Trophoblast cell (in vitro differentiated cells and primary cell): ENCODE measurements around the gene CCDC87.
"Not testable (repeated sequence)": the region's sequence is repeated elsewhere in the genome, so short reads cannot be mapped to it uniquely, and the experiment has no call there.

Experiments
- DNase-seq, 2 donors: peaks; one replicate each; pipeline ENCODE4 v3.0.0-alpha.2; 2016
- H2AFZ ChIP-seq: 2 replicates; pipeline ENCODE4 v1.6.1; 2013; ENCODE audit warnings: low read length, moderate library complexity, mild to moderate bottlenecking; ENCODE audit not compliant: insufficient read depth, poor library complexity
- H2AK5ac ChIP-seq: 2 replicates; pipeline ENCODE4 v1.6.1; 2013; ENCODE audit warnings: mild to moderate bottlenecking, low read length
- H2BK120ac ChIP-seq: 2 replicates; pipeline ENCODE4 v1.6.1; 2013; ENCODE audit warnings: low read length, mild to moderate bottlenecking, moderate library complexity; ENCODE audit not compliant: insufficient read depth, poor library complexity
- H2BK12ac ChIP-seq: 2 replicates; pipeline ENCODE4 v1.6.1; 2013; ENCODE audit warnings: mild to moderate bottlenecking, low read length, moderate library complexity
- H2BK5ac ChIP-seq: 2 replicates; pipeline ENCODE4 v1.6.1; 2013; ENCODE audit warnings: low read length, low read depth, moderate library complexity, mild to moderate bottlenecking; ENCODE audit not compliant: poor library complexity
- H3K14ac ChIP-seq: 2 replicates; pipeline ENCODE4 v1.6.1; 2013; ENCODE audit warnings: mild to moderate bottlenecking, low read length
- H3K18ac ChIP-seq: 2 replicates; pipeline ENCODE4 v1.6.1; 2013; ENCODE audit warnings: mild to moderate bottlenecking, low read length
- H3K23ac ChIP-seq: 2 replicates; pipeline ENCODE4 v1.6.1; 2013; ENCODE audit warnings: low read length
- H3K27ac ChIP-seq: 2 replicates; pipeline ENCODE4 v1.5.1; 2013; ENCODE audit warnings: low read depth, mild to moderate bottlenecking, inconsistent platforms, low read length, moderate library complexity
- H3K27me3 ChIP-seq: 2 replicates; pipeline ENCODE4 v1.6.1; 2013; ENCODE audit warnings: inconsistent platforms, mild to moderate bottlenecking, low read length, moderate library complexity; ENCODE audit not compliant: insufficient read depth
- H3K36me3 ChIP-seq, 2 experiments: 1 replicate in 1 of 2; 2 replicates in 1 of 2; pipeline ENCODE4 v1.6.1; 2013; ENCODE audit warnings: low read length in 2 of 2, mild to moderate bottlenecking in 2 of 2, moderate library complexity in 1 of 2; ENCODE audit not compliant: insufficient read depth in 2 of 2, control insufficient read depth in 1 of 2
- H3K4ac ChIP-seq: 2 replicates; pipeline ENCODE4 v1.6.1; 2013; ENCODE audit warnings: low read depth, mild to moderate bottlenecking, low read length, moderate library complexity
- H3K4me1 ChIP-seq, 2 experiments: 1 replicate in 1 of 2; 2 replicates in 1 of 2; pipeline ENCODE4 v1.6.1; 2013; ENCODE audit warnings: low read length in 2 of 2, mild to moderate bottlenecking in 2 of 2, moderate library complexity in 1 of 2; ENCODE audit not compliant: insufficient read depth in 2 of 2, control insufficient read depth in 1 of 2
- H3K4me2 ChIP-seq: 2 replicates; pipeline ENCODE4 v1.6.1; 2013; ENCODE audit warnings: inconsistent platforms, mild to moderate bottlenecking, low read length, moderate library complexity
- H3K4me3 ChIP-seq: 2 replicates; pipeline ENCODE4 v1.5.1; 2013; ENCODE audit warnings: mild to moderate bottlenecking, low read depth, low read length, inconsistent platforms
- H3K79me1 ChIP-seq: one replicate; pipeline ENCODE4 v1.6.1; 2013; ENCODE audit warnings: low read length
- H3K79me2 ChIP-seq: 2 replicates; pipeline ENCODE4 v1.6.1; 2013; ENCODE audit warnings: low read length, mild to moderate bottlenecking; ENCODE audit not compliant: control insufficient read depth, insufficient read depth, poor library complexity
- H3K9ac ChIP-seq: 2 replicates; pipeline ENCODE4 v1.6.1; 2013; ENCODE audit warnings: mild to moderate bottlenecking, low read length
- H3K9me3 ChIP-seq: 2 replicates; pipeline ENCODE4 v1.6.1; 2013; ENCODE audit warnings: low read depth, mild to moderate bottlenecking, control low read depth, inconsistent platforms, low read length; ENCODE audit not compliant: insufficient read depth
- H4K12ac ChIP-seq: 2 replicates; pipeline ENCODE4 v1.6.1; 2013; ENCODE audit warnings: low read depth, mild to moderate bottlenecking, low read length, moderate library complexity
- H4K8ac ChIP-seq: 2 replicates; pipeline ENCODE4 v1.6.1; 2013; ENCODE audit warnings: low read depth, mild to moderate bottlenecking, low read length, moderate library complexity
- H4K91ac ChIP-seq: one replicate; pipeline ENCODE4 v1.6.1; 2013; ENCODE audit warnings: low read depth, mild to moderate bottlenecking, low read length, moderate library complexity
- WGBS: extraction: QIAGEN DNeasy Blood & Tissue Kit; methylation state at CpG from one replicate; pipeline ENCODE4 v1.1.7; 2013; ENCODE audit warnings: missing lambda C conversion rate; ENCODE audit not compliant: insufficient read length, insufficient coverage; ENCODE audit errors: extremely low coverage; 5-methylcytosine and 5-hydroxymethylcytosine counted together

Gene CCDC87

GRCh38 chr11:66612458-66612857 lies 19.6 kb upstream of the CCDC87 start:
- H3K27me3 ChIP-seq, result no peaks in the 10 kb centered on the region
- no peak overlapping the region for H3K9ac ChIP-seq

GRCh38 chr11:66609721-66610617 lies 17.1 kb upstream of the CCDC87 start:
- H3K18ac ChIP-seq, result no peak overlapping the region
- no peaks in the 10 kb centered on the region for H3K79me1 ChIP-seq
- H4K12ac ChIP-seq, result no peak overlapping the region
- H2AFZ ChIP-seq, result no peak overlapping the region
- H3K36me3 ChIP-seq, result peaks cover 11 to 20% of the 10 kb centered on the region in 2 experiments
- H3K4me1 ChIP-seq, result no peaks in the 10 kb centered on the region
- H3K9me3 ChIP-seq, result no peaks in the 10 kb centered on the region
- H2AK5ac ChIP-seq, result no peak overlapping the region
- H3K27me3 ChIP-seq, result no peaks in the 10 kb centered on the region
- no peaks in the 10 kb centered on the region for H3K79me2 ChIP-seq
- no peak overlapping the region for H3K23ac ChIP-seq
- no peak for DNase-seq
- H3K4ac ChIP-seq, result no peak overlapping the region
- no peak overlapping the region for H3K14ac ChIP-seq
- H2BK12ac ChIP-seq, result no peak overlapping the region
- no peak overlapping the region for H3K4me2 ChIP-seq
- no peak overlapping the region for H2BK120ac ChIP-seq
- H3K27ac ChIP-seq, result no peak overlapping the region
- no peak overlapping the region for H4K91ac ChIP-seq
- no CpG with 5 or more reads among the region's 4 CpGs for WGBS
- H3K9ac ChIP-seq, result no peak overlapping the region
- H2BK5ac ChIP-seq, result no peak overlapping the region
- H3K4me3 ChIP-seq, result no peak overlapping the region
- no peak overlapping the region for H4K8ac ChIP-seq

More at GRCh38 chr11:66612458-66612857, 19.6 kb upstream of the CCDC87 start:
- H3K4me3 ChIP-seq, result no peak overlapping the region
- no peak overlapping the region for H4K12ac ChIP-seq
- H3K79me2 ChIP-seq, result peaks cover 12% of the 10 kb centered on the region
- H3K18ac ChIP-seq, result no peak overlapping the region
- H2BK5ac ChIP-seq, result no peak overlapping the region
- no peaks in the 10 kb centered on the region for H3K4me1 ChIP-seq
- H3K79me1 ChIP-seq, result peaks cover 13% of the 10 kb centered on the region
- H4K91ac ChIP-seq, result no peak overlapping the region
- DNase-seq, result no peak
- H3K36me3 ChIP-seq, result no peaks in the 10 kb centered on the region
- H3K23ac ChIP-seq, result no peak overlapping the region
- H2AFZ ChIP-seq, result no peak overlapping the region
- H2BK120ac ChIP-seq, result no peak overlapping the region
- H3K9me3 ChIP-seq, result no peaks in the 10 kb centered on the region
- no peak overlapping the region for H3K27ac ChIP-seq
- no peak overlapping the region for H3K4me2 ChIP-seq
- no peak overlapping the region for H2BK12ac ChIP-seq
- H2AK5ac ChIP-seq, result no peak overlapping the region
- no peak overlapping the region for H4K8ac ChIP-seq
- no CpG with 5 or more reads among the region's 1 CpG for WGBS
- H3K14ac ChIP-seq, result no peak overlapping the region
- no peak overlapping the region for H3K4ac ChIP-seq

- H3K36me3 ChIP-seq, result peaks cover 26 to 37% of the 10 kb centered on the region in 2 experiments
- no peaks in the 10 kb centered on the region for H3K4me1 ChIP-seq
- H3K9ac ChIP-seq, result no peak overlapping the region
- H3K4ac ChIP-seq, result no peak overlapping the region
- H3K79me2 ChIP-seq, result no peaks in the 10 kb centered on the region
- no peak overlapping the region for H3K27ac ChIP-seq
- H3K18ac ChIP-seq, result no peak overlapping the region
- H2BK12ac ChIP-seq, result no peak overlapping the region
- no peak overlapping the region for H2BK5ac ChIP-seq
- no peaks in the 10 kb centered on the region for H3K79me1 ChIP-seq
- no peak overlapping the region for H3K4me2 ChIP-seq
- no peak overlapping the region for H2AFZ ChIP-seq
- H2BK120ac ChIP-seq, result no peak overlapping the region
- H3K9me3 ChIP-seq, result peaks cover 3% of the 10 kb centered on the region
- H2AK5ac ChIP-seq, result no peak overlapping the region
- no peak overlapping the region for H3K23ac ChIP-seq
- H4K91ac ChIP-seq, result no peak overlapping the region
- no peak overlapping the region for H4K8ac ChIP-seq
- WGBS, result no CpG with 5 or more reads among the region's 8 CpGs
- H3K4me3 ChIP-seq, result no peak overlapping the region
- no peak overlapping the region for H4K12ac ChIP-seq
- peak in 1 of 2 donors; percentile 18 for DNase-seq
- no peaks in the 10 kb centered on the region for H3K27me3 ChIP-seq
- H3K14ac ChIP-seq, result no peak overlapping the region
Observed at GRCh38 chr11:66607126-66607834, 14.4 kb upstream of the CCDC87 start.

- not testable (repeated sequence) for H2AK5ac ChIP-seq, H2BK5ac ChIP-seq, H4K91ac ChIP-seq, H4K12ac ChIP-seq, H2BK12ac ChIP-seq, H3K4ac ChIP-seq, H3K27ac ChIP-seq, H3K4me1 ChIP-seq, H3K14ac ChIP-seq, H3K4me3 ChIP-seq, H3K79me1 ChIP-seq, H3K27me3 ChIP-seq, DNase-seq, H3K9ac ChIP-seq, H4K8ac ChIP-seq, H2AFZ ChIP-seq, H3K9me3 ChIP-seq, H3K18ac ChIP-seq, H3K79me2 ChIP-seq, H3K23ac ChIP-seq, H3K4me2 ChIP-seq, H2BK120ac ChIP-seq
- peaks cover 28 to 40% of the 10 kb centered on the region in 2 experiments for H3K36me3 ChIP-seq
- WGBS, result no CpG with 5 or more reads among the region's 3 CpGs
Observed at GRCh38 chr11:66606608-66607007, 13.7 kb upstream of the CCDC87 start.
